ENCODE measurements around the gene EFHD1. TPM values are rescaled to one million over a fixed set of nuclear protein-coding genes. Genes with fewer than 3 reads are reported as not detected.

Gene EFHD1
- total and polyA plus RNA-seq, 2 experiments from 2014 or later, result 3.4 to 6.4 TPM

GRCh38 chr2:232680006-232680405 lies 46.6 kb downstream of the EFHD1 start (continued):
- TF ChIP-seq ETS1 (IDR thresholded peaks at IDR 0.05), result no peak
- no peak for TF ChIP-seq EZH2phosphoT487 (IDR thresholded peaks at IDR 0.05; ENCODE audit: unreplicated experiment)
- no peak for TF ChIP-seq REST (IDR thresholded peaks at IDR 0.05; ENCODE audit: unreplicated experiment)
- TF ChIP-seq NANOG (IDR thresholded peaks at IDR 0.05; ENCODE audit: borderline replicate concordance), result no peak
- no peak for TF ChIP-seq CREB1 (CRISPR knock-in tag; IDR thresholded peaks at IDR 0.05; ENCODE audit: low read depth)

GRCh38 chr2:232681527-232681926 lies 48.1 kb downstream of the EFHD1 start:
- ATAC-seq (no peak), DNase-seq (ENCODE audit: low spot score) (no peak)
- Histone ChIP-seq H3F3A (replicated peaks; ENCODE audit: low read depth) (no peaks in the 10 kb centered on the region), H3K9me2 (ENCODE audit: insufficient read depth) (no peaks in the 10 kb centered on the region), H3K36me3 (ENCODE audit: insufficient read depth) (no peaks in the 10 kb centered on the region), H3K79me2 (replicated peaks; ENCODE audit: insufficient read depth) (no peaks in the 10 kb centered on the region), H3K4me1 (ENCODE audit: insufficient read depth) (no peaks in the 10 kb centered on the region), H3K27me3 (ENCODE audit: insufficient read depth) (no peaks in the 10 kb centered on the region), H3K27ac (ENCODE audit: low read depth) (no peak overlapping the region), H3K4me3 (no peak overlapping the region), H4K20me1 (replicated peaks; ENCODE audit: insufficient read depth) (no peaks in the 10 kb centered on the region; the same call in 1 of the 2 replicates), H3K4me2 (no peak overlapping the region), H2AFZ (no peak overlapping the region)
- H3K36me3 Mint-ChIP-seq (ENCODE audit: low read depth), result no peaks in the 10 kb centered on the region
- H3K9me3 Mint-ChIP-seq, result no peaks in the 10 kb centered on the region; the same call in 2 of the 3 replicates
- no peaks in the 10 kb centered on the region for H3K4me1 Mint-ChIP-seq
- H3K4me3 Mint-ChIP-seq, result no peak overlapping the region
- peaks cover 6% of the 10 kb centered on the region for H3K27me3 Mint-ChIP-seq (ENCODE audit: insufficient read depth, low read depth, poor library complexity)
- no peak overlapping the region for H3K27ac Mint-ChIP-seq
- no peak for TF ChIP-seq NANOG (IDR thresholded peaks at IDR 0.05; ENCODE audit: borderline replicate concordance)
- no peak for TF ChIP-seq ETS1 (IDR thresholded peaks at IDR 0.05)
- no peak for TF ChIP-seq POLR2AphosphoS5 (IDR thresholded peaks at IDR 0.05; ENCODE audit: low read depth)
- TF ChIP-seq EZH2 (IDR thresholded peaks at IDR 0.05; ENCODE audit: low read depth, unreplicated experiment), result no peak
- no peak for TF ChIP-seq CTCF (conservative IDR thresholded peaks at IDR 0.05; ENCODE audit: low read depth in 2 of 2)
- no peak for TF ChIP-seq STAT1 (IDR thresholded peaks at IDR 0.05; ENCODE audit: unreplicated experiment)
- no peak for TF ChIP-seq JUNB (IDR thresholded peaks at IDR 0.05; ENCODE audit: unreplicated experiment)
- TF ChIP-seq REST (IDR thresholded peaks at IDR 0.05; ENCODE audit: unreplicated experiment), result no peak
- TF ChIP-seq EZH2phosphoT487 (IDR thresholded peaks at IDR 0.05; ENCODE audit: unreplicated experiment), result no peak

Data from GM23338 (cell line).